ENCODE data around the gene KCNH3.

Gene KCNH3

GRCh38 chr12:49543914-49544815 lies 5.3 kb downstream of the KCNH3 start:
- no peak for DNase-seq (ENCODE audit: low read depth)

DNA sequence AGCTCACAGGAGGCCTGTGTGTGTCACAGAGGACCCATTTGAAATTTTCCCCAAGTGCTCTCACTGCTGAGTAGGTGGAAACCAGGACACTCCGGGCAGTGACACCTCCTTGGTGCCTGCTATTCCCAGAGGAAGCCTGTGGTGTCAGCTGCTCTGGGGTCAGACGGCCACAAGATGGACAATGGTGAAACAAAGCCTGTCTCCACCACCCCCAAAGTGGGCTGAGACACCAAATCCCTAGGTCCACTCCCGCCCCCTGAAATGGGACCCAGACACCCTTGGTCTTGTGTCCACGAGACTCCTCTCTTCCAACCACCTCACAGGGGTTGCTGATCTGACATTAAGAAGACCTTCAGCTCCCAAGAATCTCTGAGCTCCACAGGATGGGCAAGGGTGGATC lies 7.0 kb downstream of the KCNH3 start:
- DNase-seq (ENCODE audit: low read depth): no peak

- DNase-seq (ENCODE audit: low read depth): no peak
Observed at GRCh38 chr12:49546481-49546880, 7.7 kb downstream of the KCNH3 start.

GRCh38 chr12:49547090-49547690 lies 8.4 kb downstream of the KCNH3 start:
- DNase-seq (ENCODE audit: low read depth): no peak

DNA sequence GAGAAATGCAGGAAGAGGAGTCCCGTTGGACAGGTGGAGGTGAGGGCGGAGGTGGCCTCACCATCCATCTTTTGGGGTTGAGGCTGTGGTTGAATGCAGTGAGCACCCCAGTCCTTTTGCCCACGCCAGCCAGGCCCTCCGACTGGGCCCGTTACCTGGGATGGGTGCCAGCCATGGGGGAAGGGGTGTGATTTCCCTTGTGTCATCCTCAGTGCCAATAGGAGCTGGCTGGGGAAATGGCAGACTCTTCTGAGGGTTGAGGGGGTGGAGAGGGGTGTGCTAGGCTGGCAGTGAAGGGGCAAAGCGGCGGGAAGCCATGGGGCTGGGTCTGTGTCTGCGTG lies 9.6 kb downstream of the KCNH3 start:
- DNase-seq (ENCODE audit: low read depth): no peak

DNA sequence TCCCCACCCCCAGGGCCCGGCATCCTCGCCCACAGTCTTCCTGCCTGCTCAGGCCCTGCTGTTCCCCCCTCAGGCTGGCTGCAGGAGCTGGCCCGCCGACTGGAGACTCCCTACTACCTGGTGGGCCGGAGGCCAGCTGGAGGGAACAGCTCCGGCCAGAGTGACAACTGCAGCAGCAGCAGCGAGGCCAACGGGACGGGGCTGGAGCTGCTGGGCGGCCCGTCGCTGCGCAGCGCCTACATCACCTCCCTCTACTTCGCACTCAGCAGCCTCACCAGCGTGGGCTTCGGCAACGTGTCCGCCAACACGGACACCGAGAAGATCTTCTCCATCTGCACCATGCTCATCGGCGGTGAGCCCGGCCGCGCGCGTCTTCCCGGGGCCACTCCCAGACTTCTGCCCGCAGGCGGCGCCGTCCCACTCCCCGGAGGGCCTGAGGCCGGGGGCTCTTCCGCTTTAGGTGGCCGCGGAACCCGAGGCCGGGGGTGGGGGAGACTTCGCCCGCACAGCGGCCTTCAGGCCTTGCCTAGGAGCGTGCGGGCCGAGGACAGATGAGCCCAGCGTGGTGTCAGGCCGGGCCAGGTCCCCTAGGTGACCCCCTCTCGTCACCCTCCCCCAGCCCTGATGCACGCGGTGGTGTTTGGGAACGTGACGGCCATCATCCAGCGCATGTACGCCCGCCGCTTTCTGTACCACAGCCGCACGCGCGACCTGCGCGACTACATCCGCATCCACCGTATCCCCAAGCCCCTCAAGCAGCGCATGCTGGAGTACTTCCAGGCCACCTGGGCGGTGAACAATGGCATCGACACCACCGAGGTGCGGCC lies 10.2 kb downstream of the KCNH3 start:
- no peak for DNase-seq (ENCODE audit: low read depth)

- no peak for DNase-seq (ENCODE audit: low read depth)
Observed at GRCh38 chr12:49549735-49550692, 11.2 kb downstream of the KCNH3 start.

DNA sequence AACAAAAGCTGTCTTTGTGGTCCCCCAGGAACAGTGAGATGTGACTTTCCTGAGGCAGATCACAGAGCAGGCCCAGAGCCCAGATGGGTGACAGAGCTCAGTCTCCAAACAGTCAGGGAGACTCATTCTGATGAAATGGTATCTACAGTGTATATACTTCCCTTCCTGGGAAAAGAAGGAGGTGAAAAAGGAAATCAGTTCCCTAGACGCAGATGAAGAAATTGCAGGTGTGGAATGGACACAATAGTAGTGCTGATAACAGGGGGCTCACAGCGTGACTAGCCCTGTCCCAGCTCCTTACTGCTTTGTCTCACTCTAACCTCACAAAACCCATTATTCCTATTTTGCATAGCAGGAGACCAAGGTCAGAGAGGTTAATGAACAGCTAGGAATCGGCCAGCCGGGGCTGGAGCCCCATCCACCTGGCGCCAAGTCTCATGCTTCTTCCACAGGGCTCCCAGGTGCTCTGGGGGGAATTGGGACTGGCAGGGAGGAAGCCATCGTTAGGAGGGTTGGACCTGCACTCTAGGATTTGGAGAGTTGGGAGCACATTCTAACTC lies 11.9 kb downstream of the KCNH3 start:
- no peak for DNase-seq (ENCODE audit: low read depth)

- DNase-seq (ENCODE audit: low read depth): no peak
Observed at GRCh38 chr12:49552014-49552413, 13.2 kb downstream of the KCNH3 start.

GRCh38 chr12:49552425-49552824 lies 13.6 kb downstream of the KCNH3 start:
- no peak for DNase-seq (ENCODE audit: low read depth)

- DNase-seq (ENCODE audit: low read depth): no peak
Observed at GRCh38 chr12:49552899-49553298, 14.1 kb downstream of the KCNH3 start.

DNA sequence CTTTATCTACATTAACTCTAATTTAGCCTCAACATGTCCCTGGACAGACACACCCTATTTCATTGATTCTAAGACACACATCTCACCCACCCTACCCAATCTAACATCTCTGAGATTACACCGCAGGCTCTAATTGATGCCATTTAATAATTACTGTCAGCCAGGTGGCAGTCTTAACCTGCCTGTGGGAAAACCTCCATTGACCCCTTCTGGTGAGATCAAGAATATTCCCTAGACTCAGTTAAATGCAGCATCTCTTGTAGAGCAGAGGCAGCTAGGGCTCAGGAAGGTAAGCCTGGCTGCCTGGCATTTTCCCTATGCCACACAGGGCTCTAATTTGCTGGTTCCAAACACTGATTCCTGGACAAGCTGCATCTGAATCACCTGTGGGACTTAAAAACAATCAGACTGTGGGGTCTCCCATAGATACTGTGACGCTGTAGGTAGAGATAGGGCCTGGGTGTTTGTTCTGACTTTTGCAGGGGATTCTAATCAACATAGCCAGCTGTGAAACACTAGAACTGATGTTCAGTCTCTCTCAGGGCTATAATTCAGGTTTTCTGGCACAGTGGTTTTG lies 14.8 kb downstream of the KCNH3 start:
- no peak for DNase-seq (ENCODE audit: low read depth)

GRCh38 chr12:49554266-49554665 lies 15.4 kb downstream of the KCNH3 start:
- DNase-seq (ENCODE audit: low read depth): no peak

DNA sequence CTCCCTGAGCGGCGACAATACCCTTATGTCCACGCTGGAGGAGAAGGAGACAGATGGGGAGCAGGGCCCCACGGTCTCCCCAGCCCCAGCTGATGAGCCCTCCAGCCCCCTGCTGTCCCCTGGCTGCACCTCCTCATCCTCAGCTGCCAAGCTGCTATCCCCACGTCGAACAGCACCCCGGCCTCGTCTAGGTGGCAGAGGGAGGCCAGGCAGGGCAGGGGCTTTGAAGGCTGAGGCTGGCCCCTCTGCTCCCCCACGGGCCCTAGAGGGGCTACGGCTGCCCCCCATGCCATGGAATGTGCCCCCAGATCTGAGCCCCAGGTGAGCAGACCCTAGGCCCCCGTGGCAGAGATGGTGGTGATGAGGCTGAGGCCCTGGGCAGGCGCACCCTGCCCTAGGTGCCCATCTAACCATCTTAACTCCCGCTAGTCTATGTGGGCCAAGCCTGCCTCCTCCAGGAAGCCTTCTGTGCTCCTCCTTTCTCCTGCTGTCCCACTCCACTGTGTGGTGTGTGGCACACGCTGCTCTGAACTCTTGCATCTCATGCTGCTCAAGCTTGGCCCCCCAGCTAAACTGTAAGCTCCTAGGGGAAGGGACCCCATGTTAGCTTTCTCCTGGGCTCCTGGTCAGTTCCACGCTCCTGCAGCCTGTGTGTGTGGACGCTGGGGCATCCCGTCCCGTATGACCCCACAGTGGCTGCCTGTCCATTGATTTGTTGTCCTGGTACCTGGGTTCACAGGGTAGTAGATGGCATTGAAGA lies 17.0 kb downstream of the KCNH3 start:
- no peak for DNase-seq (ENCODE audit: low read depth)

DNA sequence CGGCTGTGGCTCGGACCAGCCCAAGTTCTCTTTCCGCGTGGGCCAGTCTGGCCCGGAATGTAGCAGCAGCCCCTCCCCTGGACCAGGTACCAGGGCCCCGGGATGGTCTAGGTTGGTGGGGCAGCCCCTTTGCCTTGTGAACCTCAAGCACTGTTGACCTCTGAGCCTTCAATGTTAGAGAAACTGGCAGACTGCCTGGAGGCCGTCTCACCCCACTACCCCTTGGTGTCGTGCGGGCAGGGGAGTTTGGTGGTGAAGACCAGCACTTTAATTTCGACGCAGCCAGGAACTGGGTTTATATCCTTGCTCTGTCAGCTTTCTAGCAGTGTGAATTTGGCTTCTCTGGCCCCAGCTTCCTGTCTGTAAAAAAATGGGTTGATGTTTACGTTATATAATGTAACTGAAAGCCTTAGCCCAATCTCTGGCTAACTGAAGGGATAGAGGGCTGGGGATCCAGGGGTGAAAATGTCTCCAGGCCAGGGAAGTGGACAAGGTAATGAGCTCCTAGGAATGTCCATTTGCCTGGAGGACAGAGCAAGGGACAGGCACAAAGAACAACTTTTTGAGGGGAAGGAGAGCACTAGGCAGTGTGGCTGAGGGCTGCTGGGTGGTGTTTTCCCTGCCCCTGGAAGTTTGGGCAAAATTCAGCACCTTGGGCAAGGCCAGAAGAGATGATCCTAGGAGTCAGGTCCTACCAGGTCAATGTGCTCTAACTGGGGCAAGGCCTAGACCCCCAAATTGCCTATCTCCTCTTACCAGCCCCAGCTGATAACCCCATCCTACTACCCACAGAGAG lies 17.8 kb downstream of the KCNH3 start:
- no peak for DNase-seq (ENCODE audit: low read depth)

GRCh38 chr12:49557187-49557916 lies 18.5 kb downstream of the KCNH3 start:
- DNase-seq (ENCODE audit: low read depth): no peak

DNA sequence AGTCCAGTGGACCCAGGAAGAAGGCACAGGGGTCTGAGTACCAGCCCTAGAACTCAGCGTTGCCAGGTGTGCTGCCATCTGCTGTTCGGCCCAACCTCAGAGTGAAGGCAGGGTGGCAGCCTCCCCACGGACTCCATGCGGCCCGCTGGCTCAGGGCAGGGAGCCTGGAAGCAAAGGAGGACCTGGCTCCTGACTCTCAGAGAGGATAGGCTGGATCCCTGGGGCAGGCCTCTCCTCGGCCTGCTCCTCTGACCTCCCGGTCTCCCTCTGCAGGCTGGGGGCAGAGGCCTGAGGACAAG lies 19.0 kb downstream of the KCNH3 start:
- DNase-seq (ENCODE audit: low read depth): no peak

DNA sequence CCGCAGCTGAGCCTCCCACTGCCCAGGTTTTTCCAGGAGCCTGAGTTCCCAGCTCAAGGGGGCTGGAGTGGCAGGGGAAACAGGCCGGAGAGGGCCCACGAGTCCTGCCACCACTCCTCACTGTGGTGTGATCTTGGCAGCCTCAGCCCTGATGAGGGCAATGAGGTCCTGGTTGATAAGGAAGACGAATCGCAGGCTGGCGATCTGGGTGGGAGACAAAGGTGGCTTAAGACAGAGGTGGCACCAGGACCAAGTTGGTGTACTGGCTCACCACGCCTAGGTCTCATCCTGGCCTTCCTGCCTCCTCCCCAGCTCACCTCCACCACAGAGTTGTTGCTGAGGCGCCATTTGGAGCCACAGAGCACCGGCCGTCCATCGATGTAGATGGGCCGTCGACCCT lies 19.7 kb downstream of the KCNH3 start:
- DNase-seq (ENCODE audit: low read depth): no peak
